Measurements from ENCODE around the gene IRF1. TPM values are rescaled to one million over a fixed set of nuclear protein-coding genes. Genes with fewer than 3 reads are reported as not detected.
A peak's percentile ranks its signal among the peaks of the same experiment; 100 is the strongest.

The IRF1 gene
- total and polyA plus RNA-seq, 2 of the 4 experiments (the other 2 are of a cell fraction), result 11.1 to 18.9 TPM

GRCh38 chr5:132510076-132510475, 19.5 kb upstream of the IRF1 start:
- H3K4me3 ChIP-seq (ENCODE audit: insufficient read depth, low read depth, low read length), result no peak overlapping the region
- CTCF ChIA-PET, result interaction anchor here (1.2 to 1.7 kb wide), 3 partner anchors 10 to 17 kb away, joined by 3 to 8 read pairs (median 4); no protein-coding TSS in a partner anchor
- DNase-seq (peak; percentile 96), ATAC-seq (ENCODE audit: low read depth) (peak; percentile 35)
- peaks cover 14% of the 10 kb centered on the region for H3K4me1 ChIP-seq (ENCODE audit: control insufficient read depth, insufficient read depth, low read length)
- H3K79me1 ChIP-seq (ENCODE audit: low read depth in 1 of 2, low read length in 2 of 2), result no peaks in the 10 kb centered on the region
- H4K8ac ChIP-seq (ENCODE audit: low read depth in 2 of 2, low read length in 2 of 2), result no peak overlapping the region
- intact Hi-C loops (cut with micrococcal nuclease), result no loop called here
- H3K4me2 ChIP-seq (ENCODE audit: low read depth, low read length), result no peak overlapping the region; the same call in 1 of the 2 replicates
- no peak overlapping the region for H2AK9ac ChIP-seq (replicated peaks; ENCODE audit: low read depth, low read length, poor library complexity)
- no peak overlapping the region for H2BK120ac ChIP-seq (ENCODE audit: low read depth, low read length)
- H4K91ac ChIP-seq (ENCODE audit: insufficient read depth, low read depth, low read length), result no peak overlapping the region
- no peak overlapping the region for H2BK5ac ChIP-seq (ENCODE audit: low read depth, low read length, poor library complexity, severe bottlenecking)
- in situ Hi-C loops (cut with MboI; ENCODE audit: low sequenced_read_pairs), result no loop called here
- H3K4ac ChIP-seq (ENCODE audit: low read depth, low read length), result peak overlapping the region; percentile 67; the same call in 1 of the 2 replicates
- BruUV-seq (replicated peaks), result no TSS peak
- H3K27ac ChIP-seq (ENCODE audit: insufficient read depth, low read length), result no peak overlapping the region
- POLR2A ChIA-PET (ENCODE audit: unreplicated experiment), result interaction anchor here (0.6 kb wide), 1 partner anchor 1605 kb away, joined by 3 read pairs; the partner anchor contains the start of gene TCF7
- peaks cover 5% of the 10 kb centered on the region; the same call in 1 of the 2 replicates for H4K20me1 ChIP-seq (ENCODE audit: insufficient read depth, low read length)
- no peak overlapping the region; the same call in 1 of the 2 replicates for H2AK5ac ChIP-seq (ENCODE audit: low read depth, low read length)
- no peak overlapping the region for H2AFZ ChIP-seq (replicated peaks; ENCODE audit: low read length, poor library complexity)
- H3K56ac ChIP-seq (ENCODE audit: extremely low read depth, insufficient read depth, low read length), result 0 out of 2 replicates have a peak overlapping the region, but pooled peaks have one; percentile 50
- no peak overlapping the region for H4K5ac ChIP-seq (ENCODE audit: low read depth, low read length)
- no peak overlapping the region for H3K9ac ChIP-seq (ENCODE audit: low read depth, low read length)
- H3K36me3 ChIP-seq (ENCODE audit: control insufficient read depth, insufficient read depth, low read length), result no peaks in the 10 kb centered on the region
- H3K27me3 ChIP-seq (ENCODE audit: control insufficient read depth, insufficient read depth, low read length), result no peaks in the 10 kb centered on the region
- 0 out of 3 replicates have a peak overlapping the region, but pooled peaks have one; percentile 26 for H2BK15ac ChIP-seq (ENCODE audit: low read depth, low read length)
- H3K14ac ChIP-seq (replicated peaks; ENCODE audit: low read depth, low read length), result no peak overlapping the region
- H3K9me1 ChIP-seq (ENCODE audit: insufficient read depth, low read length), result no peaks in the 10 kb centered on the region
- TF ChIP-seq SMC3 (IDR thresholded peaks at IDR 0.05; ENCODE audit: low read depth, low read length), result no peak
- TF ChIP-seq MAFK (IDR thresholded peaks at IDR 0.05; ENCODE audit: low read depth, low read length), result peak; percentile 43
- TF ChIP-seq USF2 (IDR thresholded peaks at IDR 0.05; ENCODE audit: low read depth, low read length), result no peak
- peak; percentile 52; the same call in 1 of the 2 replicates for TF ChIP-seq BHLHE40 (IDR thresholded peaks at IDR 0.05; ENCODE audit: low read depth, low read length)
- TF ChIP-seq CEBPB (IDR thresholded peaks at IDR 0.05; ENCODE audit: low read depth, low read length), result peak; percentile 87
- no peak for TF ChIP-seq CHD1 (IDR thresholded peaks at IDR 0.05; ENCODE audit: low read depth, low read length)
- TF ChIP-seq, protein P1, sequence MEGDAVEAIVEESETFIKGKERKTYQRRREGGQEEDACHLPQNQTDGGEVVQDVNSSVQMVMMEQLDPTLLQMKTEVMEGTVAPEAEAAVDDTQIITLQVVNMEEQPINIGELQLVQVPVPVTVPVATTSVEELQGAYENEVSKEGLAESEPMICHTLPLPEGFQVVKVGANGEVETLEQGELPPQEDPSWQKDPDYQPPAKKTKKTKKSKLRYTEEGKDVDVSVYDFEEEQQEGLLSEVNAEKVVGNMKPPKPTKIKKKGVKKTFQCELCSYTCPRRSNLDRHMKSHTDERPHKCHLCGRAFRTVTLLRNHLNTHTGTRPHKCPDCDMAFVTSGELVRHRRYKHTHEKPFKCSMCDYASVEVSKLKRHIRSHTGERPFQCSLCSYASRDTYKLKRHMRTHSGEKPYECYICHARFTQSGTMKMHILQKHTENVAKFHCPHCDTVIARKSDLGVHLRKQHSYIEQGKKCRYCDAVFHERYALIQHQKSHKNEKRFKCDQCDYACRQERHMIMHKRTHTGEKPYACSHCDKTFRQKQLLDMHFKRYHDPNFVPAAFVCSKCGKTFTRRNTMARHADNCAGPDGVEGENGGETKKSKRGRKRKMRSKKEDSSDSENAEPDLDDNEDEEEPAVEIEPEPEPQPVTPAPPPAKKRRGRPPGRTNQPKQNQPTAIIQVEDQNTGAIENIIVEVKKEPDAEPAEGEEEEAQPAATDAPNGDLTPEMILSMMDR (conservative IDR thresholded peaks at IDR 0.05; ENCODE audit: low read depth, low read length), result no peak
- no peak for TF ChIP-seq RAD21 (IDR thresholded peaks at IDR 0.05; ENCODE audit: low read length)
- no peak for TF ChIP-seq MAZ (IDR thresholded peaks at IDR 0.05; ENCODE audit: borderline replicate concordance, low read depth, low read length)
- no peak for TF ChIP-seq POLR2A (IDR thresholded peaks at IDR 0.05; ENCODE audit: low read depth, low read length)
- peak; percentile 68; the same call in 1 of the 2 replicates for TF ChIP-seq NFE2L2 (IDR thresholded peaks at IDR 0.05; ENCODE audit: low read depth, low read length)
- TF ChIP-seq RCOR1 (IDR thresholded peaks at IDR 0.05; ENCODE audit: insufficient replicate concordance, low read length), result no peak
- no peak for TF ChIP-seq MXI1 (IDR thresholded peaks at IDR 0.05; ENCODE audit: borderline replicate concordance, low read depth, low read length)
- TF ChIP-seq FOS (IDR thresholded peaks at IDR 0.05; ENCODE audit: low read depth, low read length), result peak; percentile 95
- TF ChIP-seq ELK1 (IDR thresholded peaks at IDR 0.05; ENCODE audit: borderline replicate concordance, low read depth, low read length), result no peak
- no peak for TF ChIP-seq RFX5 (IDR thresholded peaks at IDR 0.05; ENCODE audit: low read depth, low read length)
- H3K23ac ChIP-seq (ENCODE audit: low read depth, low read length), result no peak overlapping the region
- no peak overlapping the region for H3K18ac ChIP-seq (ENCODE audit: low read depth, low read length)
- dilution Hi-C loops (cut with HindIII; ENCODE audit: low sequenced_read_pairs, unreplicated experiment), result no loop called here
- peaks cover 4% of the 10 kb centered on the region for H3K9me3 ChIP-seq (ENCODE audit: control insufficient read depth, insufficient read depth, low read length)
- H2BK20ac ChIP-seq (ENCODE audit: low read depth, low read length), result no peak overlapping the region
